Keratinocyte (primary cell): ENCODE measurements around the gene HLA-DMB. TPM values are rescaled to one million over a fixed set of nuclear protein-coding genes. Genes with fewer than 3 reads are reported as not detected.

ENCODE experiments used
- DNase-seq: peaks from one replicate; pipeline ENCODE4 v3.0.0-alpha.2; 2011; ENCODE audit warnings: low read depth, missing footprints, low spot score
- FAIRE-seq: peaks from 2 replicates; lab custom pipeline; 2011; peaks lifted over from hg19 to GRCh38; lab: Jason Lieb, UNC
- H2AFZ ChIP-seq: 2 replicates; pipeline ENCODE4 v1.6.0; 2012; ENCODE audit warnings: low read length, control low read depth, inconsistent platforms; ENCODE audit not compliant: control insufficient read depth
- H3K27ac ChIP-seq: 2 replicates; pipeline ENCODE4 v1.5.1; 2011; ENCODE audit warnings: low read length; ENCODE audit not compliant: control insufficient read depth, insufficient read depth
- H3K27me3 ChIP-seq: 3 replicates; pipeline ENCODE4 v1.6.0; 2011; ENCODE audit warnings: low read length; ENCODE audit not compliant: control insufficient read depth, insufficient read depth; ENCODE audit errors: extremely low read depth
- H3K36me3 ChIP-seq, 2 experiments: 2 replicates in 1 of 2; 3 replicates in 1 of 2; pipeline ENCODE4 v1.5.1; 2011; ENCODE audit warnings: low read length in 2 of 2, mild to moderate bottlenecking in 1 of 2; ENCODE audit not compliant: control insufficient read depth in 2 of 2, insufficient read depth in 2 of 2; ENCODE audit errors: extremely low read depth in 1 of 2
- H3K4me1 ChIP-seq: 3 replicates; pipeline ENCODE4 v1.5.1; 2011; ENCODE audit warnings: low read length; ENCODE audit not compliant: control insufficient read depth, insufficient read depth; ENCODE audit errors: extremely low read depth
- H3K4me2 ChIP-seq: 3 replicates; pipeline ENCODE4 v1.6.0; 2011; ENCODE audit warnings: low read depth, low read length; ENCODE audit not compliant: control insufficient read depth, insufficient read depth; ENCODE audit errors: extremely low read depth
- H3K4me3 ChIP-seq, 3 experiments: fragments of 200-600 bp in 1 of 3; sonication (generic) in 1 of 3; 2 replicates in 2 of 3; 3 replicates in 1 of 3; pipeline ENCODE4 v1.5.1; 2011 to 2016; ENCODE audit warnings: low read length in 3 of 3, mild to moderate bottlenecking in 3 of 3, control low read depth in 2 of 3, inconsistent platforms in 1 of 3, low read depth in 1 of 3, mixed read lengths in 1 of 3, mixed run types in 1 of 3, moderate library complexity in 1 of 3; ENCODE audit not compliant: control insufficient read depth in 2 of 3, insufficient read depth in 2 of 3; ENCODE audit errors: extremely low read depth in 1 of 3
- H3K79me2 ChIP-seq: 2 replicates; pipeline ENCODE4 v1.6.0; 2012; ENCODE audit warnings: low read length; ENCODE audit not compliant: control insufficient read depth, insufficient read depth
- H3K9ac ChIP-seq: 3 replicates; pipeline ENCODE4 v1.6.0; 2011; ENCODE audit warnings: low read length; ENCODE audit not compliant: control insufficient read depth, insufficient read depth; ENCODE audit errors: extremely low read depth
- H3K9me1 ChIP-seq: 3 replicates; pipeline ENCODE4 v1.6.0; 2011; ENCODE audit warnings: low read length; ENCODE audit not compliant: control insufficient read depth, insufficient read depth; ENCODE audit errors: extremely low read depth
- H3K9me3 ChIP-seq: 2 replicates; pipeline ENCODE4 v1.5.1; 2012; ENCODE audit warnings: low read depth, low read length; ENCODE audit not compliant: control insufficient read depth
- H4K20me1 ChIP-seq: 3 replicates; pipeline ENCODE4 v1.6.0; 2011; ENCODE audit warnings: low read length; ENCODE audit not compliant: control insufficient read depth, insufficient read depth; ENCODE audit errors: extremely low read depth
- EZH2 ChIP-seq: IDR thresholded peaks from one replicate; pipeline ENCODE4 v1.6.1; 2012; ENCODE audit warnings: inconsistent platforms, mild to moderate bottlenecking, low read length, moderate library complexity
- dilution Hi-C: fragments of 300-500 bp; cut with MboI; formaldehyde crosslinking; loops from one replicate; pipeline ENCODE4 v1.7.0; 2020; ENCODE audit warnings: low sequenced_read_pairs; ENCODE audit not compliant: extremely low pct_ligation_motif_present
- polyA plus RNA-seq, 5 experiments: library from polyadenylated mRNA; depleted of rRNA in 3 of 5; stranded (reverse) in 3 of 5; stranded (forward) in 1 of 5; unstranded in 1 of 5; fragments of >200 nt; gene quantifications; 1 replicate in 1 of 5; 2 replicates in 3 of 5; 3 replicates in 1 of 5; pipeline versions ENCODE4 v1.2.1 to v1.2.3, GENCODE V29; 2011 to 2012; ENCODE audit warnings: missing spikeins in 2 of 5, low read depth in 1 of 5, low replicate concordance in 1 of 5
- TF ChIP-seq, protein P1 (sequence below), 3 experiments: IDR thresholded peaks in 1 of 3; conservative IDR thresholded peaks in 1 of 3; optimal IDR thresholded peaks in 1 of 3; 2 replicates in 2 of 3; 3 replicates in 1 of 3; pipeline versions ENCODE3 to v1.5.1; 2011; ENCODE audit warnings: low read length in 3 of 3, mild to moderate bottlenecking in 3 of 3, moderate library complexity in 2 of 3, control low read depth in 1 of 3, inconsistent platforms in 1 of 3; ENCODE audit not compliant: insufficient read depth in 2 of 3; ENCODE audit errors: extremely low read depth in 1 of 3

Gene HLA-DMB
- polyA plus RNA-seq, 1 donor (not counting 4 experiments of a cell fraction or from before 2014, with no cell fraction given) = not detected

DNA sequence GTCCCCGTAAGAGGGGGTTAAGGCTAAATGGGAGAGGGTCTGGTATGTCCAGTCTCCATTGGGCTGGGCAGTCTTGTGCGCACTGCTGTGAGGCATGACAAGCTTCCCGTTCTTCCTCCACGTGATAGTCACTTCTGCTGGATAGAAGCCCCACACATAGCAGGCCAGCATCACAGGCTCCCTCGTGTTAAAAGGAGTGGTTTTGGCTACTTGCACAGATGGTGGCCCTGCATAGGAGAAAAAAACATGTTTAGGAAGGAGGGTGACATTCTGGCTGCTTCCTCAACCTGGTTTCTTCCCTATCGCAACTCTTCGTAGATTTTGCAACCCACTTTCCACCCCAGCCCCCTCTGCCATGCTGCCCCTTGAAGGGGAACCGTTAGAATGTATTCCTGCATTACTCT is 3.6 kb downstream of the HLA-DMB start:
- dilution Hi-C loops = no loop called here
- Histone ChIP-seq H3K79me2 (no peaks in the 10 kb centered on the region), H3K27me3 (peaks cover 37% of the 10 kb centered on the region)

DNA sequence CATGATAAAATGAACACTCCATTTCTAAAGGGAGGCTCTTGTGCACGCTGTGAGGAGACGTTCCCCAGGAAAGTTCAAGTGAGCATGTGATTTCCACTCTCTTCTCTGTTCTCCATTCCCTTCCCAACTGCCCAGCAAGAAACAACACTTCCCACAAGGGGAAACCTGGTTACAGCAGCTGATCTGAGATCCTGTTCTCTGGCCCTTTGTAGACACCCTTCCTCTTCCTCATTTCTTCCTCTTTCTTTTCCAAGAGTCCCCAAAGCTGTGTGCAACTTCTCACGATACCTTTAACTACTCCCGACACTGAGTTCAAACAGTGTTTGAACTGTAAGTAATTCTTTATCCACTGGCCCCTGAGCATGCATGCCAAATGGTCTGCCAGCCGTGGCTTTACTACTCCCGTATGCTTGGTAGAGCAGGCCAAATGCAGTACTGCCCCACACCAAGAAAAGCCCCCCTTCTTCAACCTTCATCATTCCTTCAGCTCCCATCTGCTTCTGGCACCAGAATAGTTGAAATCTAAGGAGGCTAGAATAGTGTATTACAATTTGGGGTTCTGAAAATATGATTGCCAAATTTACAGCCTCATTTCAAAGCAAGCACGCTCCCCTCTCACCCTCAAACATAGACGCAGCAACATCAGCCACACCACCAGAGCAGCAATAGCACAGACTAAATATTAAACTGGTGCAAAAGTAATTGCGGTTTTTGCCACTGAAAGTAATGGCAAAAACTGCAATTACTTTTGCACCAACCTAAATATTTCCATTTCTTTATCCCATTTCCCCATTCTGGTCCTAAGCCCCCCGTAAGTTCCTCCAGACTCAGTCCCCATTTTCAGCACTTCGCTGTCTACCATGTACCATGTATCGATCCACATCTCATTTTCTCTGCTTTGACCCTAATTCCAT is 4.3 kb downstream of the HLA-DMB start:
- Histone ChIP-seq H4K20me1 (no peaks in the 10 kb centered on the region), H3K36me3 (no peaks in the 10 kb centered on the region), H3K4me2 (no peak overlapping the region), H3K27ac (no peak overlapping the region), H3K27me3 (peaks cover 37% of the 10 kb centered on the region), H3K4me1 (no peaks in the 10 kb centered on the region), H3K79me2 (no peaks in the 10 kb centered on the region), H3K4me3 (no peak overlapping the region), H3K9ac (no peak overlapping the region), H3K9me3 (no peaks in the 10 kb centered on the region), H3K9me1 (no peaks in the 10 kb centered on the region), H2AFZ (no peak overlapping the region)
- DNase-seq (no peak), FAIRE-seq (no peak)
- TF ChIP-seq, protein P1, sequence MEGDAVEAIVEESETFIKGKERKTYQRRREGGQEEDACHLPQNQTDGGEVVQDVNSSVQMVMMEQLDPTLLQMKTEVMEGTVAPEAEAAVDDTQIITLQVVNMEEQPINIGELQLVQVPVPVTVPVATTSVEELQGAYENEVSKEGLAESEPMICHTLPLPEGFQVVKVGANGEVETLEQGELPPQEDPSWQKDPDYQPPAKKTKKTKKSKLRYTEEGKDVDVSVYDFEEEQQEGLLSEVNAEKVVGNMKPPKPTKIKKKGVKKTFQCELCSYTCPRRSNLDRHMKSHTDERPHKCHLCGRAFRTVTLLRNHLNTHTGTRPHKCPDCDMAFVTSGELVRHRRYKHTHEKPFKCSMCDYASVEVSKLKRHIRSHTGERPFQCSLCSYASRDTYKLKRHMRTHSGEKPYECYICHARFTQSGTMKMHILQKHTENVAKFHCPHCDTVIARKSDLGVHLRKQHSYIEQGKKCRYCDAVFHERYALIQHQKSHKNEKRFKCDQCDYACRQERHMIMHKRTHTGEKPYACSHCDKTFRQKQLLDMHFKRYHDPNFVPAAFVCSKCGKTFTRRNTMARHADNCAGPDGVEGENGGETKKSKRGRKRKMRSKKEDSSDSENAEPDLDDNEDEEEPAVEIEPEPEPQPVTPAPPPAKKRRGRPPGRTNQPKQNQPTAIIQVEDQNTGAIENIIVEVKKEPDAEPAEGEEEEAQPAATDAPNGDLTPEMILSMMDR (optimal IDR thresholded peaks at IDR 0.05 in 1 of 3, IDR thresholded peaks at IDR 0.05 in 1 of 3, conservative IDR thresholded peaks at IDR 0.05 in 1 of 3; ENCODE audit: extremely low read depth in 1 of 3, insufficient read depth in 2 of 3, low read length in 3 of 3) = no peak
- no peak for TF ChIP-seq EZH2
- dilution Hi-C loops = no loop called here

More for the DNA sequence above, 3.6 kb downstream of the HLA-DMB start:
- no peaks in the 10 kb centered on the region for H3K9me1 ChIP-seq
- H2AFZ ChIP-seq = no peak overlapping the region
- no peak overlapping the region for H3K4me3 ChIP-seq
- no peak for FAIRE-seq
- no peaks in the 10 kb centered on the region for H3K36me3 ChIP-seq
- H4K20me1 ChIP-seq = no peaks in the 10 kb centered on the region
- H3K4me2 ChIP-seq = no peak overlapping the region
- no peak for DNase-seq
- H3K9me3 ChIP-seq = no peaks in the 10 kb centered on the region
- no peak for TF ChIP-seq EZH2
- TF ChIP-seq, protein P1 (optimal IDR thresholded peaks at IDR 0.05 in 1 of 3, IDR thresholded peaks at IDR 0.05 in 1 of 3, conservative IDR thresholded peaks at IDR 0.05 in 1 of 3; ENCODE audit: extremely low read depth in 1 of 3, insufficient read depth in 2 of 3, low read length in 3 of 3) = no peak
- no peak overlapping the region for H3K27ac ChIP-seq
- H3K4me1 ChIP-seq = no peaks in the 10 kb centered on the region
- H3K9ac ChIP-seq = no peak overlapping the region
